ENCODE data around the gene MDGA2.

GRCh38 chr14:46985529-46986380, 689.6 kb downstream of the MDGA2 start:
- TF ChIP-seq CTCF (conservative IDR thresholded peaks at IDR 0.05) (no peak), EZH2 (IDR thresholded peaks at IDR 0.05; ENCODE audit: low read depth) (no peak)
